Inflammatory macrophage (primary cell): ENCODE measurements around the gene LRR1.
"Not testable (repeated sequence)": the region's sequence is repeated elsewhere in the genome, so short reads cannot be mapped to it uniquely, and the experiment has no call there.

ENCODE experiments used
- DNase-seq, 2 donors: peaks; one replicate each; pipeline ENCODE4 v3.0.0-alpha.2; 2020 to 2022

The LRR1 gene

DNA sequence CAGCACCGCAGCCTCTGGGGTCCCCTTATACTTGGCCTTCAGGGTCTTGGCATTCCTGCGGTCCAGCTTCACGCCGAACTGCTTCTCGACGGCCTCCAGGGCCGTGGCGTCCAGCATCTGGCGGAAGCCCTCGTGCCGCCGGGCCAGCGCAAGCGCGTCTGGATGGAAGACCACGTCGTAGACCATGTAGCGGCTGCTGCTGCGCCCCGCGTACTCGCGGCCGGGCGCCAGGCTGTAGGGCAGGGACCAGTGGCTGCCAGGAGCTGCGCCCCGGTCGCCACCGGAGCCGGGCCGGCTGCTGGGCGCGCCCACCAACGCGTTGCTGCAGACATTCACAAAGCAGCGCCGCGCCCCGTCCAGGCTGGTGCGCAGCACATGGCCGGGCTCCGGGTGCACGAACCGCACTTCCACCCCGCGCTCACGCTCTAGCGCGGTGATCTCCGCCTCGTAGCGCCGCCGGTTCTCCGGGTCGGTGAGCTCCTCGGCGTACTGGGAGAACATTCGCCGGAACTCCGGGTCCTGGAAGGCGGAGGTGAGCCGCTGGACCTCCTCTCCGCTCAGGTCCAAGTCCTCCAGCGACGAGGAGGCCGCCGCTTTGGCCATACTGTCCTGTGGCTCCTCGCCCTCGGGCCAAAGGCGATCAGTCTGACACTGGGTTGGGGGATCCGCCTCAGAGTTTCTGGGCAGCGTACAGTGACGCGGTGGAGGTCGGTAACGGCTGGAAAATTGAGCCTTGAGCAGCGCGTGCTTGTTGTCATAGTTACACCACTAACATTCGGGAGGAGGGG, 36.0 kb downstream of the LRR1 start, which contains the start of gene DNAAF2:
DNAAF2 (minus strand) TSS at position 698 of the 788 bp plus-strand sequence; CDS start at position 603, 95 bp downstream.
- peak; percentile 19 to 60 for DNase-seq

- no peak for DNase-seq
These were observed 38.1 kb downstream of the LRR1 start for GRCh38 chr14:49636866-49637265.

- no peak for DNase-seq
These were observed 38.9 kb downstream of the LRR1 start for GRCh38 chr14:49637534-49638078.

DNA sequence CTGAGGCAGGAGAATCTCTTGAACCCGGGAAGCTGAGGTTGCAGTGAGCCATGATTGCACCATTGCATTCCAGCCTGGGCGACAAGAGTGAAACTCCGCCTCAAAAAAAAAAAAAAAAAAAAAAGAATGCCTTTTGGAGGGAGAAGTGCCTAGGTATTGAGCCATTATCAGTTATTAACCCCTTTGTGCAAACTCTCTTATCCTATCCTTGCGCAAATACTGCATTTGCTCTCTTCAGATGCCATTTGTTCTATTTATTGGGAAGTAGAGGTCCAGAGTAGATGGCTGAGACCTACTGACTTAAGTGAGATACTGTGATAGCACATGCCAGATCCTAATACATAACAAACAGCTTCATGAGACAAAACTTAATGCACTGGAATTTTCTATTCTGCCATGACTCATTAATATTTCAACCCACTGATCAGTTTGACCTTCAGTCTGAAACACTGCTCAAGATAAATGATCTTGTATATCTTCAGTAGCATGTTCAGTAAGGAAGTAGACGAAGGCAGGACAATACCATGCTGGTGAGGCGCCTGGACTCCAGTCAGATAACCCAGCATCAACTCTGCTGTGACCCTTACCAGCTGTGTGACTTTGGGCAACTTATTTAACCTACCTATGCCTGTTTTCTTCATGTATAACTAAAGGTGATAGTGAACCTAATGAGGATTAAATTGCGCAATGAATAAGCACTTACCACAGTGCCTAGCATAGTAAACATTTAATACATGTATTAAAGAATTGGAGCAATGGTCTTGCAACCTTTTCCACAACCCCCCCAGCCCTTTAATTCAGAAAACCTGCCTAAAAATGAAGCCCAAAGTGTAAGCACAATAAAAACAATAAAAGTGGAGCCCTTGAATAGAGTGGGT, 42.0 kb downstream of the LRR1 start:
- DNase-seq, result no peak

GRCh38 chr14:49641697-49642129, 43.0 kb downstream of the LRR1 start:
- no peak for DNase-seq

- DNase-seq, result no peak
These were observed 43.4 kb downstream of the LRR1 start for GRCh38 chr14:49642163-49642562.

DNA sequence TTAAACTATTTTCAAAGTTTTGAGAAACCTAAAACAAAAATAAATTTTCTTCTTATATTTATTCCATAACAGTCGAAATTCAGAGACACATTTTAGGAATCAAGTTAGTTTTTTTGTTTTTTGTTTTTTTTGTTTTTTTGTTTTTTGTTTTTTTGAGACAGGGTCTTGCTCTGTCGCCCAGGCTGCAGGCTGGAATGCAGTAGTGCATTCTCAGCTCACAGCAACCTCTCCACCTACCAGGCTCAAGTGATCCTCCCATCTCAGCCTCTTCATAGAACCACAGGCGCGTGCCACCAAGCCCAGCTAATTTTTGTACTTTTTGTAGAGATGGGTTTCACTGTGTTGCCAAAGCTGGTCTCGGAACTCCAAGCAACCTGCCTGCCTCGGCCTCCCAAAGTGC, 54.8 kb downstream of the LRR1 start:
- DNase-seq, result no peak

DNA sequence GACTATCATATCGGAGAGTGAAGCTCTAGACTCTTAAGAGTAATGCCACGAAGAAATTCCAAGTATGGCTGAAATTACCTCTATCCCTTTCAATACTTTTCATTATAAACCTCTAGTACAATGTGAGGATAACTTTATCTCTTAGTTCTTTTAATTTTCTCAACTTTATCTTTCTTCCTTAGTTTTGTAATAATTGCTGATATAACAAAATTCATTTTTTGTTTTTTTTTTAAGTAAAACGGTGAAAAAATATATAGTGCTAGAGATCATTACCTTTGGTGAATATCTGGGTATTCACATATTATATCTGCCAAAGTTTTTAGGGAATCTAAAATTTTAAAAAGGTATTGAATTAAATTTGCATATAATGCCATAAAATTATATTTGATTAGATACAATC, 55.8 kb downstream of the LRR1 start:
- no peak for DNase-seq

DNA sequence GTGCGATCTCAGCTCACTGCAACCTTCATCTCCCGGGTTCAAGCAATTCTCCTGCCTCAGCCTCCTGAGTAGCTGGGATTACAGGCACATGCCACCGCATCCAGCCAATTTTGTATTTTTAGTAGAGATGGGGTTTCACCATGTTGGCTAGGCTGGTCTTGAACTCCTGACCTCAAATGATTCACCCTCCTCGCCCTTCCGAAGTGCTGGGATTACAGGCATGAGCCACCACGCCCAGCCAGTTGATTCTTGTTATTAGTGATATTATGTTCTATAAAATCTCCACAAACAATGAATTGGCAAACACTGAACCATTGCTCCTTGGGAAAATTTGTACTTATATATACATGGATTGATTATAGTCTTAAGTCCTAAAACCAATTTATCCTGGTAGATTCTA, 58.8 kb downstream of the LRR1 start:
- not testable (repeated sequence) for DNase-seq

- DNase-seq, result no peak
These were observed 61.1 kb downstream of the LRR1 start for GRCh38 chr14:49659526-49660455.
